Measurements from ENCODE around the gene FAM90A1. TPM values are rescaled to one million over a fixed set of nuclear protein-coding genes. Genes with fewer than 3 reads are reported as not detected.
"Not testable (repeated sequence)": the region's sequence is repeated elsewhere in the genome, so short reads cannot be mapped to it uniquely, and the experiment has no call there.

The FAM90A1 gene
- total and polyA plus RNA-seq, 2 donors (not counting 1 experiment from before 2014, with no cell fraction given) = 0.27 to 0.34 TPM

- H3K79me2 ChIP-seq (ENCODE audit: control insufficient read depth, insufficient read depth, low read length); POLR2A ChIA-PET; H3K9me3 Mint-ChIP-seq (ENCODE audit: insufficient read depth); H3K4me2 ChIP-seq (replicated peaks; ENCODE audit: low read depth, low read length, poor library complexity, severe bottlenecking); ATAC-seq (ENCODE audit: low read depth); H2AFZ ChIP-seq (ENCODE audit: insufficient read depth, low read depth, low read length, poor library complexity, severe bottlenecking); CTCF ChIA-PET; H3K4me1 ChIP-seq (ENCODE audit: control insufficient read depth in 2 of 2, insufficient read depth in 2 of 2, low read length in 2 of 2); H4K20me1 ChIP-seq (ENCODE audit: control insufficient read depth, insufficient read depth, low read length, poor library complexity, severe bottlenecking); H3K4me3 Mint-ChIP-seq; H3K27me3 Mint-ChIP-seq; H3K4me1 Mint-ChIP-seq; H3K9me3 ChIP-seq (ENCODE audit: control extremely low read depth in 1 of 3, control insufficient read depth in 2 of 3, insufficient read depth in 1 of 3, low read length in 2 of 3); intact Hi-C loops (cut with micrococcal nuclease); H3K27me3 ChIP-seq (replicated peaks in 1 of 4; ENCODE audit: control extremely low read depth in 1 of 4, control insufficient read depth in 3 of 4, insufficient read depth in 4 of 4, low read length in 3 of 4); DNase-seq; H3K27ac ChIP-seq (ENCODE audit: low read length in 2 of 2); H3K27ac Mint-ChIP-seq; H3K4me3 ChIP-seq (ENCODE audit: control extremely low read depth in 1 of 5, extremely low read depth in 1 of 5, insufficient read depth in 1 of 5, low read depth in 2 of 5, low read length in 4 of 5); H3K36me3 ChIP-seq (replicated peaks in 1 of 2; ENCODE audit: control extremely low read depth in 1 of 2, control insufficient read depth in 1 of 2, extremely low read depth in 1 of 2, insufficient read depth in 2 of 2, low read length in 1 of 2); H3K9ac ChIP-seq (ENCODE audit: low read length): not testable (repeated sequence)
- WGBS (ENCODE audit: insufficient coverage) = 91% methylated on average over 16 of the region's 16 CpGs
These were observed 5.1 kb downstream of the FAM90A1 start for GRCh38 chr12:8222303-8222702.

- H3K27ac ChIP-seq (ENCODE audit: low read length in 2 of 2); H3K27me3 Mint-ChIP-seq; H3K9me3 ChIP-seq (ENCODE audit: control extremely low read depth in 1 of 3, control insufficient read depth in 2 of 3, insufficient read depth in 1 of 3, low read length in 2 of 3); POLR2A ChIA-PET; H3K27me3 ChIP-seq (replicated peaks in 1 of 4; ENCODE audit: control extremely low read depth in 1 of 4, control insufficient read depth in 3 of 4, insufficient read depth in 4 of 4, low read length in 3 of 4); H3K4me3 Mint-ChIP-seq; H3K9ac ChIP-seq (ENCODE audit: low read length); intact Hi-C loops (cut with micrococcal nuclease); H3K4me3 ChIP-seq (ENCODE audit: control extremely low read depth in 1 of 5, extremely low read depth in 1 of 5, insufficient read depth in 1 of 5, low read depth in 2 of 5, low read length in 4 of 5); ATAC-seq (ENCODE audit: low read depth); H3K9me3 Mint-ChIP-seq (ENCODE audit: insufficient read depth); H3K79me2 ChIP-seq (ENCODE audit: control insufficient read depth, insufficient read depth, low read length); H3K4me1 Mint-ChIP-seq; H3K4me2 ChIP-seq (replicated peaks; ENCODE audit: low read depth, low read length, poor library complexity, severe bottlenecking); H3K36me3 ChIP-seq (replicated peaks in 1 of 2; ENCODE audit: control extremely low read depth in 1 of 2, control insufficient read depth in 1 of 2, extremely low read depth in 1 of 2, insufficient read depth in 2 of 2, low read length in 1 of 2); H2AFZ ChIP-seq (ENCODE audit: insufficient read depth, low read depth, low read length, poor library complexity, severe bottlenecking); H3K27ac Mint-ChIP-seq; CTCF ChIA-PET; DNase-seq; H3K4me1 ChIP-seq (ENCODE audit: control insufficient read depth in 2 of 2, insufficient read depth in 2 of 2, low read length in 2 of 2); H4K20me1 ChIP-seq (ENCODE audit: control insufficient read depth, insufficient read depth, low read length, poor library complexity, severe bottlenecking): not testable (repeated sequence)
- 90% methylated on average over 21 of the region's 21 CpGs for WGBS (ENCODE audit: insufficient coverage)
These were observed 5.6 kb downstream of the FAM90A1 start for GRCh38 chr12:8221844-8222243.

- H3K36me3 ChIP-seq (replicated peaks in 1 of 2; ENCODE audit: control extremely low read depth in 1 of 2, control insufficient read depth in 1 of 2, extremely low read depth in 1 of 2, insufficient read depth in 2 of 2, low read length in 1 of 2); H3K9me3 ChIP-seq (ENCODE audit: control extremely low read depth in 1 of 3, control insufficient read depth in 2 of 3, insufficient read depth in 1 of 3, low read length in 2 of 3); H3K79me2 ChIP-seq (ENCODE audit: control insufficient read depth, insufficient read depth, low read length); CTCF ChIA-PET; H3K4me3 Mint-ChIP-seq; H3K27ac ChIP-seq (ENCODE audit: low read length in 2 of 2); H3K27me3 Mint-ChIP-seq; H4K20me1 ChIP-seq (ENCODE audit: control insufficient read depth, insufficient read depth, low read length, poor library complexity, severe bottlenecking); H3K9ac ChIP-seq (ENCODE audit: low read length); H3K4me3 ChIP-seq (ENCODE audit: control extremely low read depth in 1 of 5, extremely low read depth in 1 of 5, insufficient read depth in 1 of 5, low read depth in 2 of 5, low read length in 4 of 5); H3K4me1 Mint-ChIP-seq; H2AFZ ChIP-seq (ENCODE audit: insufficient read depth, low read depth, low read length, poor library complexity, severe bottlenecking); H3K4me2 ChIP-seq (replicated peaks; ENCODE audit: low read depth, low read length, poor library complexity, severe bottlenecking); ATAC-seq (ENCODE audit: low read depth); H3K9me3 Mint-ChIP-seq (ENCODE audit: insufficient read depth); POLR2A ChIA-PET; H3K4me1 ChIP-seq (ENCODE audit: control insufficient read depth in 2 of 2, insufficient read depth in 2 of 2, low read length in 2 of 2); DNase-seq; H3K27me3 ChIP-seq (replicated peaks in 1 of 4; ENCODE audit: control extremely low read depth in 1 of 4, control insufficient read depth in 3 of 4, insufficient read depth in 4 of 4, low read length in 3 of 4); intact Hi-C loops (cut with micrococcal nuclease); H3K27ac Mint-ChIP-seq: not testable (repeated sequence)
- WGBS (ENCODE audit: insufficient coverage) = 91% methylated on average over 18 of the region's 21 CpGs
These were observed 6.0 kb downstream of the FAM90A1 start for GRCh38 chr12:8221375-8221774.

GRCh38 chr12:8218711-8219382, 8.6 kb downstream of the FAM90A1 start:
- H3K27me3 Mint-ChIP-seq; H3K4me2 ChIP-seq (replicated peaks; ENCODE audit: low read depth, low read length, poor library complexity, severe bottlenecking); H3K27ac ChIP-seq (ENCODE audit: low read length in 2 of 2); H3K9me3 ChIP-seq (ENCODE audit: control extremely low read depth in 1 of 3, control insufficient read depth in 2 of 3, insufficient read depth in 1 of 3, low read length in 2 of 3); H3K4me1 ChIP-seq (ENCODE audit: control insufficient read depth in 2 of 2, insufficient read depth in 2 of 2, low read length in 2 of 2); H3K27ac Mint-ChIP-seq; CTCF ChIA-PET; H3K36me3 ChIP-seq (replicated peaks in 1 of 2; ENCODE audit: control extremely low read depth in 1 of 2, control insufficient read depth in 1 of 2, extremely low read depth in 1 of 2, insufficient read depth in 2 of 2, low read length in 1 of 2); H4K20me1 ChIP-seq (ENCODE audit: control insufficient read depth, insufficient read depth, low read length, poor library complexity, severe bottlenecking); intact Hi-C loops (cut with micrococcal nuclease); POLR2A ChIA-PET; H3K4me3 Mint-ChIP-seq; H3K4me3 ChIP-seq (ENCODE audit: control extremely low read depth in 1 of 5, extremely low read depth in 1 of 5, insufficient read depth in 1 of 5, low read depth in 2 of 5, low read length in 4 of 5); DNase-seq; H3K79me2 ChIP-seq (ENCODE audit: control insufficient read depth, insufficient read depth, low read length); ATAC-seq (ENCODE audit: low read depth); H3K27me3 ChIP-seq (replicated peaks in 1 of 4; ENCODE audit: control extremely low read depth in 1 of 4, control insufficient read depth in 3 of 4, insufficient read depth in 4 of 4, low read length in 3 of 4); H3K9ac ChIP-seq (ENCODE audit: low read length); H3K4me1 Mint-ChIP-seq; H2AFZ ChIP-seq (ENCODE audit: insufficient read depth, low read depth, low read length, poor library complexity, severe bottlenecking); H3K9me3 Mint-ChIP-seq (ENCODE audit: insufficient read depth): not testable (repeated sequence)
- WGBS (ENCODE audit: insufficient coverage) = 92% methylated on average over 25 of the region's 26 CpGs

Data from B cell (primary cell).